Fibroblast of mammary gland (primary cell): ENCODE data around the gene SAYSD1.

ENCODE experiments used
- DNase-seq: peaks from one replicate; pipeline ENCODE4 v3.0.0-alpha.2; 2010; ENCODE audit warnings: low read depth
- H3K4me3 ChIP-seq: 2 replicates; pipeline ENCODE4 v1.5.1; 2011; ENCODE audit warnings: low read depth, mild to moderate bottlenecking, low read length, moderate library complexity; ENCODE audit not compliant: control insufficient read depth
- TF ChIP-seq, protein P1 (sequence below): conservative IDR thresholded peaks from 2 replicates; pipeline ENCODE4 v1.5.1; 2011; ENCODE audit warnings: low read depth, low read length, inconsistent platforms; ENCODE audit not compliant: control insufficient read depth, insufficient read depth

SAYSD1 gene

DNA sequence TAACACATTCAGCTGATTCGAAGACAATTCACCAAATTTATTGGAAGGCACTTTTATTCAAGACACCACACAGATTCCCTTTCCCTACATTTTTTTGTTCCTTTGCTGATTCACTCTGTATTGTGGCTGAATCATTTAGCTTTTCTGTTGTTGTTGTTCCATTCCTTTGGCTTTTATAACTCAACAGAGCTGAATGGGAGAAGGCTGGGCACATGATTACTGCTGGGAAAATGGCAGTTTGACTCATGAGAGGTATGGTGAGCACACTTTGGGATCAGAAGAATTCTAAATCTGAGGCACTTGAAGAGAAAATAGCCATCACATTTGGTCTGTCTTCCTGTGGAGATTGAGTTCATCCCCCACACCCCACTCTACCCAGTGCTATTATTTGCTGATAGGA is 15.7 kb upstream of the SAYSD1 start:
- TF ChIP-seq, protein P1, sequence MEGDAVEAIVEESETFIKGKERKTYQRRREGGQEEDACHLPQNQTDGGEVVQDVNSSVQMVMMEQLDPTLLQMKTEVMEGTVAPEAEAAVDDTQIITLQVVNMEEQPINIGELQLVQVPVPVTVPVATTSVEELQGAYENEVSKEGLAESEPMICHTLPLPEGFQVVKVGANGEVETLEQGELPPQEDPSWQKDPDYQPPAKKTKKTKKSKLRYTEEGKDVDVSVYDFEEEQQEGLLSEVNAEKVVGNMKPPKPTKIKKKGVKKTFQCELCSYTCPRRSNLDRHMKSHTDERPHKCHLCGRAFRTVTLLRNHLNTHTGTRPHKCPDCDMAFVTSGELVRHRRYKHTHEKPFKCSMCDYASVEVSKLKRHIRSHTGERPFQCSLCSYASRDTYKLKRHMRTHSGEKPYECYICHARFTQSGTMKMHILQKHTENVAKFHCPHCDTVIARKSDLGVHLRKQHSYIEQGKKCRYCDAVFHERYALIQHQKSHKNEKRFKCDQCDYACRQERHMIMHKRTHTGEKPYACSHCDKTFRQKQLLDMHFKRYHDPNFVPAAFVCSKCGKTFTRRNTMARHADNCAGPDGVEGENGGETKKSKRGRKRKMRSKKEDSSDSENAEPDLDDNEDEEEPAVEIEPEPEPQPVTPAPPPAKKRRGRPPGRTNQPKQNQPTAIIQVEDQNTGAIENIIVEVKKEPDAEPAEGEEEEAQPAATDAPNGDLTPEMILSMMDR = no peak
- DNase-seq = peak; percentile 29

DNA sequence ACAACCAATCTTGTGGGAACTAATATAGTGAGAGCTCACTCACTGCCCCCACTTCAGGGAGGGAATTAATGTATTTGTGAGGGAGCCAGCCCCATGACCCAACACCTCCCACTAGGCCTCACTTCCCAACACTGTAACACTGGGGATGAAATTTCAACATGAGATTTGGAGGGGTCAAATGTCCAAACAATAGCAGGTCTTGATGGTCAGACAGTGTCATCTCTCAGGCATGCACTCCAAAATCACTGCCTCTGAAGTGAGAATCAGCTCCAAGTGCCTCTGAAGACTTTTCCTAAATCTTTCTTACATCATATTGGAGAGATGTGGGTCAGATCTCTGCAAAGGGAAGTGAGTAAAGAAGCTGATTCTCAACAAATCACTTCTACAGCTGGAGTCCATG is 13.8 kb upstream of the SAYSD1 start:
- peak; percentile 19 for DNase-seq
- no peak overlapping the region for H3K4me3 ChIP-seq
- TF ChIP-seq, protein P1 = no peak

More for the DNA sequence above, 15.7 kb upstream of the SAYSD1 start:
- no peak overlapping the region for H3K4me3 ChIP-seq

DNA sequence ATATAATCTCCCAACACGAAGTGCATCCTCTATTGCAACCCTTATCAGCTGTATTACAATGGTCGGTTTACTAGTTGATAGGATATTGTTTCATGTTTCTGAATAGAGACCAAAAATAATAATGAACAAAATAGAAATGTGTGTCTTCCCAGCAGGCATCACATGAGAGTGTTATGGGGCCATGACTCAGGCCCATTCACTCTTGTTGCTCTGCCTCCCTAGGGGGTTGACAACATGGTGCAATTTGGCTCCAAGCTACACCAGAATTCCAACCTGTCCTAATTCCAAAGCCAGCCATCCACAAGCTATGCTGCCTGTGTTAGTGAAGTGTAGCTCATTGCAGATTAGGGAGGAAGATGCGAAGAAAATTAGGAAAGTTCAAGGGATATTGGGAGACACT is 13.1 kb upstream of the SAYSD1 start:
- DNase-seq = peak; percentile 51
- TF ChIP-seq, protein P1 = no peak
- H3K4me3 ChIP-seq = no peak overlapping the region

DNA sequence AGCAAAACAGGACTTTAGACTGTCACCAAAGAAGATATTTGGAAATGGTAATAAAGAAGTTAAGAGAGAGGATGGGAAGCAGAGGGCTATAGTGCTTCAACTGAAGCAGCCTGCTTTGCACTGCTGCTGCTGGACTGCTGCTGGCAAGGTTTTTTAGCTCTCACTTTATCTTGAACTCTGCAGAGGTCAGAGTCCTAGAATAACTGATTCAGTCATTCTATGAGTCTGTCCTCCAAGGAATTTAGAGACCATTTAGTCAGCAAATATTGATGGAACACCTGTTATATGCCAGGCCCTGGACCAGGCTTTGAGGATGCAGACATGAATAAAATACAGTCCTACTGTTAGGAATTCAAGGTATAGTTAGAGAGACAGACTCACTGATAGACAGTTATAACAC is 9.1 kb upstream of the SAYSD1 start:
- no peak for DNase-seq
- H3K4me3 ChIP-seq = no peak overlapping the region
- TF ChIP-seq, protein P1 = no peak

DNA sequence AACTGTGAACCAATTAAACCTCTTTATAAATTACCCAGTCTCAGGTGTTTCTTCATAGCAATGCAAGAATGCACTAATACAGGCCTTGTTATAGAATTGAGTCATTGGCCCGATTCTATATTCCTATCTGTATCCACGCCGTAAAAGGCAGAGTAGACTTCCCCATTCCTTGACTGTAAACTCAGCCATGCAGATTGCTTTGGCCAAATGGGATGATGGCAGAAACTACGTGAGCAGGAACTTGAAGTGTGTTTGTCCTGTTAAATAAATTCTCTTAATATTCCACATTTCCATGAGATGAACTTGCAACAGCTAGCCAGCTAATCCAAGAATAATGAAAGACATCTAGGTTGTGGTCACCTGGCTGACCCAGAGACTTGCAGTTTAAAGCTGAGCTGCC is 3.9 kb upstream of the SAYSD1 start:
- no peak overlapping the region for H3K4me3 ChIP-seq
- DNase-seq = no peak
- TF ChIP-seq, protein P1 = no peak

DNA sequence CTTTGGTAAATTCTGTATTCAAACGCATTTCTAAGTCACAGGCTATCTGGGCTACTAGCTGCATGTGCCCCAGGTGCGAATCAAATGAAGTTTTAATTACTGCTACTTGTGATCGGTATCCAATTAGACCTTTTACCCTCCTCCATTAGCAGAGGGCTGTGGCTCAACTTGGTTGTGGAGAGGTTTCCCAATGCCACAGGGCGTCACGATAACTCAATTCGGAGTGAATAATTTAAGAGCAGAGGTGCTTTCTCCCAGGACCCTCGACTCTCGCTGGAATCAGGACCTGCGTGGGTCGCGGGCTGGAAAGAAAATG is 640 bp downstream of the SAYSD1 start:
- DNase-seq = no peak
- peak overlapping the region; percentile 76 for H3K4me3 ChIP-seq
- TF ChIP-seq, protein P1 = no peak

DNA sequence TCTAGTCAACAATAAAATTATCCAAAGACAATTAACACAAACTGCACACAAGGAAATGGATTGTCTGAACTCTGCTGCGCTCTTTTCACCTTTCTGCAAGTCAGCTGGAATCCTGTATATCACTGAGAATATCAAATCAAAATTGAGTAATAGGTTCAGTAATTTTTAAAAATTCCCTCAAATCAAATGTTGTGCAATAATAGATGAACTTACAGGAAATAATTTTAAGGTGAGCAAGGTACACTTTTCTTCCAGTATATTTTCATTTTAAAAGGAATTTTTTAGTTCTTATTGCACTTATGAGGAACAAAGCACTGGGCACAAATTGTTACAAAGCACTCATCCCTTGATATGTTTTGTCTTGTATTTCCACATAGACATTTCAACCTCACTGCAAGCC is 1.2 kb downstream of the SAYSD1 start:
- H3K4me3 ChIP-seq = peak overlapping the region; percentile 76
- TF ChIP-seq, protein P1 = no peak
- no peak for DNase-seq
